ENCODE results near the gene NR2C2. TPM values are rescaled to one million over a fixed set of nuclear protein-coding genes. Genes with fewer than 3 reads are reported as not detected.

NR2C2 gene
- total and polyA plus RNA-seq, 12 donors: 6.4 to 42.2 (median 26.6) TPM

GRCh38 chr3:15081960-15082664, 134.7 kb downstream of the NR2C2 start:
- H3K4me1 ChIP-seq (replicated peaks in 1 of 2): peaks cover 0 to 5% of the 10 kb centered on the region in 2 donors
- intact Hi-C loops (cut with DNase I): no loop called here
- no peak overlapping the region for H3K4me3 ChIP-seq
- peak overlapping the region in 4 of 5 donors; percentile 41 to 86 (median 72) for H3K27ac ChIP-seq
- TF ChIP-seq CTCF (IDR thresholded peaks at IDR 0.05) (peak in 1 of 6 experiments; percentile 18), POLR2A (IDR thresholded peaks at IDR 0.05) (no peak)
- DNase-seq: peak in 6 of 7 donors; percentile 66 to 87 (median 77)
- no peaks in the 10 kb centered on the region for H3K27me3 ChIP-seq
- H3K36me3 ChIP-seq (replicated peaks in 1 of 2): peaks cover 0 to 85% of the 10 kb centered on the region in 2 donors
- H3K9me3 ChIP-seq (replicated peaks in 1 of 3): no peaks in the 10 kb centered on the region
- WGBS, 4 donors: 73 to 78% (median 75%) methylated on average over 13 of the region's 13 CpGs

GRCh38 chr3:15083252-15083651, 135.9 kb downstream of the NR2C2 start:
- peak overlapping the region in 3 of 5 donors; percentile 41 to 86 (median 86) for H3K27ac ChIP-seq
- H3K36me3 ChIP-seq (replicated peaks in 1 of 2): peaks cover 0 to 77% of the 10 kb centered on the region in 2 donors
- H3K27me3 ChIP-seq: no peaks in the 10 kb centered on the region
- H3K9me3 ChIP-seq (replicated peaks in 1 of 3): no peaks in the 10 kb centered on the region
- peaks cover 0 to 5% of the 10 kb centered on the region in 2 donors for H3K4me1 ChIP-seq (replicated peaks in 1 of 2)
- intact Hi-C loops (cut with DNase I): no loop called here
- no peak for TF ChIP-seq POLR2A (IDR thresholded peaks at IDR 0.05)
- no peak for TF ChIP-seq CTCF (IDR thresholded peaks at IDR 0.05)
- H3K4me3 ChIP-seq: no peak overlapping the region
- 89 to 95% (median 92%) methylated on average over 1 of the region's 1 CpG for WGBS, 4 donors
- no peak for DNase-seq

GRCh38 chr3:15086263-15086662, 138.9 kb downstream of the NR2C2 start:
- Histone ChIP-seq H3K4me3 (no peak overlapping the region), H3K27me3 (no peaks in the 10 kb centered on the region), H3K27ac (no peak overlapping the region), H3K4me1 (replicated peaks in 1 of 2) (peaks cover 0 to 5% of the 10 kb centered on the region in 2 donors), H3K9me3 (replicated peaks in 1 of 3) (no peaks in the 10 kb centered on the region), H3K36me3 (replicated peaks in 1 of 2) (peaks cover 0 to 70% of the 10 kb centered on the region in 2 donors)
- no peak for DNase-seq
- intact Hi-C loops (cut with DNase I): no loop called here
- WGBS, 4 donors: 91 to 96% (median 94%) methylated on average over 2 of the region's 2 CpGs
- TF ChIP-seq POLR2A (IDR thresholded peaks at IDR 0.05) (no peak), CTCF (IDR thresholded peaks at IDR 0.05) (no peak)

- no peaks in the 10 kb centered on the region for H3K9me3 ChIP-seq (replicated peaks in 1 of 3)
- H3K4me1 ChIP-seq (replicated peaks in 1 of 2): peaks cover 0 to 5% of the 10 kb centered on the region in 2 donors
- no peak overlapping the region for H3K4me3 ChIP-seq
- intact Hi-C loops (cut with DNase I): no loop called here
- no peak for TF ChIP-seq CTCF (IDR thresholded peaks at IDR 0.05)
- TF ChIP-seq POLR2A (IDR thresholded peaks at IDR 0.05): no peak
- no peaks in the 10 kb centered on the region for H3K27me3 ChIP-seq
- DNase-seq: no peak
- no peak overlapping the region for H3K27ac ChIP-seq
- WGBS, 4 donors: 84 to 96% (median 94%) methylated on average over 2 of the region's 2 CpGs
- H3K36me3 ChIP-seq (replicated peaks in 1 of 2): peaks cover 0 to 70% of the 10 kb centered on the region in 2 donors
Measured at GRCh38 chr3:15086699-15087098, 139.3 kb downstream of the NR2C2 start.
